ENCODE results near the gene SS18L1.

- TF ChIP-seq CTCF (IDR thresholded peaks at IDR 0.05; ENCODE audit: low read depth, low read length) (no peak), EZH2phosphoT487 (IDR thresholded peaks at IDR 0.05; ENCODE audit: low read depth) (no peak)
Measured at GRCh38 chr20:62224113-62224855, 80.7 kb downstream of the SS18L1 start.

All from OCI-LY3 (cell line).